ENCODE data around the gene FGGY.
"Not testable (repeated sequence)": the region's sequence is repeated elsewhere in the genome, so short reads cannot be mapped to it uniquely, and the experiment has no call there.

Gene FGGY

DNA sequence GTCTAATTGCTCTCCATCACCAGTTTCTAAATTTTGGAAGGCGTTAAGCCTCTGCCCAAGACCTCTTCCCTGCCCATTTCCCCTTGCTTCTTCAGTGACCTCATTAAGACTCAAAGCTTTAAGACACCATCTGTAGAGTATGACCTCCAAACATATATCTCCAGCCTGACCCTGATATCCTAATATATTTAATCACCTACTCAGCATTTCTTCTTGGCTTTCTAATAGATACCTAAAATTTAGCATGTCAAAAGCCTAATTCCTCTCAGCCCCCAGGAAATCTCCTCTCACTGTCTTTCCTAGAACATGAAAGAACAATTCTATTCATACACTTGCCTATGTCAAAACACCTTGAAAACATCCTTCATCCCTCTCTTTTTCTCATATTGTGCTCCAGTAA is 282.3 kb downstream of the FGGY start:
- no peak for DNase-seq (ENCODE audit: low read depth in 2 of 2)

DNA sequence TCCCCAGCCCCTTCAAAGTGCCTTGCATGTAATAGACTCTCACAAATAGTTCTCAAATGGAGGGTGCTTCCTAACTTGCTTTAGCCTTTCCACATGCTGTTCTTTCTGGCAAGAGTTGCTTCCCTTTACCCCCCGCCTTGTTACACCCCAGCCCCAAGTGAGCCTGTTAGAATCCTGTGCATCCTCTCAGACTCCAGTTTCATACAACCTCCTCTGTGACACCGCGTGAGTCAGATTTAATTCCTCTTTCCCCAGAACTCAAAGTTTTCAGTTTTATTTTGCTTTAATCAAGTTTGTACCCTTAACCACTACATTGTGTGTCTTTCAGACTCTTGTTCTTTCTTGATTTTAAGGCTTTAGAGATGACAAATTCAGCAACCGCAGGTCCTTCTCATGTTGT is 283.4 kb downstream of the FGGY start:
- no peak for DNase-seq (ENCODE audit: low read depth in 2 of 2)

DNA sequence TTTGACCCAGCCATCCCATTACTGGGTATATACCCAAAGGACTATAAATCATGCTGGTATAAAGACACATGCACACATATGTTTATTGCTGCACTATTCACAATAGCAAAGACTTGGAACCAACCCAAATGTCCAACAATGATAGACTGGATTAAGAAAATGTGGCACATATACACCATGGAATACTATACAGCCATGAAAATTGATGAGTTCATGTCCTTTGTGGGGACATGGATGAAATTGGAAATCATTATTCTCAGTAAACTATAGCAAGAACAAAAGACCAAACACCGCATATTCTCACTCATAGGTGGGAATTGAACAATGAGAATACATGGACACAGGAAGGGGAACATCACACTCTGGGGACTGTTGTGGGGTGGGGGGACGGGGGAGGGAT is 295.5 kb downstream of the FGGY start:
- DNase-seq (ENCODE audit: low read depth in 2 of 2) = not testable (repeated sequence)

GRCh38 chr1:59592924-59593323 is 296.0 kb downstream of the FGGY start:
- DNase-seq (ENCODE audit: low read depth in 2 of 2) = no peak

GRCh38 chr1:59593798-59594790 is 297.2 kb downstream of the FGGY start:
- no peak for DNase-seq (ENCODE audit: low read depth in 2 of 2)

- no peak for DNase-seq (ENCODE audit: low read depth in 2 of 2)
These were observed 298.9 kb downstream of the FGGY start for GRCh38 chr1:59595774-59596173.

DNA sequence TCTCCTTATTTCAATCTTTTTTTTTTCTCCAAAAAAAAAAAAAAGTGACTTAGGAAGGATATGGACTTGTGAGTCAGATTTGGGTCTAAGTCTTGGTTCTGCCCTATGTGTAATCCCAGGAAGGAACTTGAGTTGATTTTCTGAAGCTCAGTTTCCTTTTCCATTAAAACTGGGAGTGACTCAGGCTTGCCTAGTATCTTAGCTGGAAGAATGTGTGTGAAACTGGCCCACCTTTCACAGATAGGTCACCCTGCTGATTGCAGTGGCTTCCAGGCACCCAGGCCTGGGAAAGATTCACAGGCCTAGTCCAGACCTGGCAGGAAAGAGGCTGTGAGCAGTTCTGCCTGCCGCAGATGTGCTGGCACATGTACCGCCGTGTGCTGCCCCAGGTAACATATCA is 299.5 kb downstream of the FGGY start:
- no peak for DNase-seq (ENCODE audit: low read depth in 2 of 2)

- DNase-seq (ENCODE audit: low read depth in 2 of 2) = no peak
These were observed 300.1 kb downstream of the FGGY start for GRCh38 chr1:59596956-59597355.

GRCh38 chr1:59597420-59598119 is 300.7 kb downstream of the FGGY start:
- no peak for DNase-seq (ENCODE audit: low read depth in 2 of 2)

DNA sequence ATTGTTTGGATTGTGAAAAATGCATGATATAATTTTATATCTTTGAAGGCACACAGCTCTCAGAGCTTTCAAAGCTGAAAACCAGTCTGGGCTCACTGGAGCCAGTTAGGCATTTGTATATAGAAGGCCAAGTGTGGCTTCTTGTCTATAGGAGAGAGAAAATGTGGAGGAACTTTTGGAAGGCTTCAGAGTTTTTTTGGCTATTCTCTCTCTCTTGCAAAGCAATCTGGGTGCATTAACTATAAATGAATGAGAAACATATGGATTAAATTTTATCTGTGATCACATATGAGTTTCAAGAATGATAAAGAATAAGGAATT is 301.2 kb downstream of the FGGY start:
- no peak for DNase-seq (ENCODE audit: low read depth in 2 of 2)

DNA sequence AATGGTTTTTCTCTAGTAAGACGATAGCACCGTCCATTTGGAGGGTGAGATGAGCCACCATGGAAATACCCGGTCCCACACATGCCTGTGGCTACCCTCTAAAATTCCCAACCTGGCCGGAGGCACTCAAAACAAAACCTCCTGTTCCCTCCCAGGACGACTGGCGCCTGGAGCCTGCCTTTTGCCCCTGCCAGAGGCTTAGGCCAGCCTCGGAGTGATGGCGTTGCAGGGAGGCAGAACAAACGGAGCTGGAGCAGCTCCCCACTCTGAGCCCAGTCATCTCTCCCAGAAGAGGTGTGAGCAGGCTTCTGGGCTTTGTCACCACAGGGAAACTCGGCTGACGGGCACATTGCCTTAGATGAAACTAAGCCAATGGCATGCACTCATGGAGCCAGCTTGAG is 304.1 kb downstream of the FGGY start:
- no peak for DNase-seq (ENCODE audit: low read depth in 2 of 2)

GRCh38 chr1:59601811-59602210 is 304.9 kb downstream of the FGGY start:
- no peak for DNase-seq (ENCODE audit: low read depth in 2 of 2)

- DNase-seq (ENCODE audit: low read depth in 2 of 2) = no peak
These were observed 307.3 kb downstream of the FGGY start for GRCh38 chr1:59604191-59604590.

DNA sequence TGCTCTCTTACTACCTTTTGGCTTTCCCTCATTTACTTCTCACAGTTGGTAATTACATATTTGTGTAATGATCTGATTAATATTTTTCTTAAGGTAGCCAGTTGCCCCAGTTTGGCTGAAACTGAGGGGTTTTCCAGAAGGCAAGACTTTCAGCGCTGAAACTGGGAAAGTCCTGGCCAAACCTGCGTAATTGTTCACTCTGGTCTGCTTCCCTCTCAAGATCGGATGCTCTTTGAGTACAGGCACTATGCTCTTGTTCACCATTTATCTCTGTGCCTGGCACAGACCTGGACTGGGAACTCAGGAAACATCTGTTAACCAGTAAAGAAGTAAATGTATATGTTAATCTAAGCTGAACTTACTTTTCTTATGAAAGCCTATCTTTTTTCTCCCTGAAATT is 308.3 kb downstream of the FGGY start:
- DNase-seq (ENCODE audit: low read depth in 2 of 2) = no peak

GRCh38 chr1:59605761-59606160 is 308.9 kb downstream of the FGGY start:
- no peak for DNase-seq (ENCODE audit: low read depth in 2 of 2)

DNA sequence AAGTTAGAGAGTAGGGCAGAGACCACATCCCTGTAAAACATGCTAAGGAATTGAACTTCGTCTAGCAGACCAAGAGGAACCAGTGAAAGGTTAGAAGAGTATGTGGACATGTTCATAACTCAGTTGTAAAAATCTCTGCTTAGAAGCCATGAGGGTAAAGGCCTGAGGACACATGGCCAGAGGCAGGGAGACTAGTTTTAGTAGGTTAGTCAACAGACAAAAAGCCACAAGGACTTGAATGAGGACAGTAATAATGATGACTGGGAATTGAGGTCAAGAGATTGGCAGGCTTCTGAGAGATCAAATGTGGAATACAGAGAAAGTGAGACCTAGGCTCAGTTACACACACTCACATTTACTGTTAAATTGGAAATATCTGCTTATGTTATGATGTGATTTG is 312.4 kb downstream of the FGGY start:
- DNase-seq (ENCODE audit: low read depth in 2 of 2) = no peak

GRCh38 chr1:59610499-59610898 is 313.6 kb downstream of the FGGY start:
- DNase-seq (ENCODE audit: low read depth in 2 of 2) = not testable (repeated sequence)

- no peak for DNase-seq (ENCODE audit: low read depth in 2 of 2)
These were observed 320.5 kb downstream of the FGGY start for GRCh38 chr1:59617434-59617833.

- no peak for DNase-seq (ENCODE audit: low read depth in 2 of 2)
These were observed 322.7 kb downstream of the FGGY start for GRCh38 chr1:59619557-59619956.

DNA sequence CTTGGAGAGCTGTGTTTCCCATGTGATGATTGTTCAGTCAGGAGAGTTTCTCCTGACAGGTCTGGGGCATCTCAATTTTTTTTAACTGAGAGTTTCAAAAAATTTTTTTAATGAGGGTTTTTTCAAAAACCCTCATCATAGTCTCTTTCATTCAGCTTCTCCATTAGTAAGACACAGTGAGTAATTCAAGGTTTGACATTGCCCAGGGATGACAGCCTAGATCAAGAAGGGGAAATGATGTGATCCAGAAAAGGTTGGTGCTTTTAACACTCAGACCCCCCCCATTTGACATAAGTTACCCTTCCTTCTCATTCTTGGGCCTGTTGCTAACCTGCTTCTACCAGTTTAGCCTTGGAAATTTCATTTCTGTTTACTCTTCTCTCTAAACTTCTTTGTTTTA is 328.5 kb downstream of the FGGY start:
- no peak for DNase-seq (ENCODE audit: low read depth in 2 of 2)

DNA sequence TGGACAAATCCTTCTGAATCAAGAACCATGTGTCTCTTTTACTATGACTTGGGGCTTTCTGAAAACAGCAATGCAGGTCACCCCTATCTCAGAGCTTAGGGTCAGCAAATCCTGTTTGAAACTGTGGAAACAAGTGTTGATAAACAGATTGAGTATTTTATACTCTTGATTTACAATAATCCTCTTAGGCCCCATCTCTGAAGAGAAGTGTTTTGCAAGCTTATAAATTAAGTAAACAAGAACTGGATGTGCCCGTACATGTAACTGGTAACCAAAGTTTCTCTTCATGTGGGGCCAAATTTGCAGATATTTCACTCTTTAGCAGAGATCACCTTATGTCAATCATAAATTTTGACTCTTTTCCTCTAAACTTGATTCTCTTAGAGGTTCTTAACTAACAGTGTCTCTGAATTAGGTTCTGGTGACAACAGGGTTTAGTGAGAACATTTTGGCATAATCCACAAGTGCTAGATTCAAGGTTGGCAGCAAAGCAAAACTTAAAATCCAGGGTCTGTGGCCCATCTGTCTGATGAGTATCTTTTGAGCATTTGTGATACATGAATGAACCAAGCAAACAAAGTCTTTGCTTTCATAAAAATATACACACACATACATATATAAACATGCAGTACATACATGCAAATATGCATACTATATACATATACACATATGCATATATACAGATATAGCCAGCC is 334.8 kb downstream of the FGGY start:
- DNase-seq (ENCODE audit: low read depth in 2 of 2) = no peak

DNA sequence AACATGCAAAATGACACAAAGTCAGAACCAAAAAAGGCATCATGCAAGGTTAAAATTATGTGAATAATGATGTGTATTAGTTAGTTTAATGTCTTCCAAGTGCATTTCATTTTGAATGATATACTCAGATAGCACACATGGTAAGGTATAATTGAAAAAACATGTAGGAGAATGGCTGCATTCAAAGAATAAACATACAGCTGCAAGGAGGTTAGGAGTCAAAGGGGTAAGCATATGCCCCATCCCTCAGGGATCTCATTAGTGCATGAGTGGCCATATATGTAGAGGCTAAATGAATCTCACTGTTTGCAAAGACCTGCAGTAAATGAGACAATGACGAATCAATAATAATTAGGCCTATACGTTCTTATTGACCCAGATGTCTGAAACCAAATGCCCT is 338.2 kb downstream of the FGGY start:
- no peak for DNase-seq (ENCODE audit: low read depth in 2 of 2)

Data from stimulated activated CD4-positive, alpha-beta T cell treated with anti-CD3 and anti-CD28 coated beads, Interleukin-1b, Interleukin-23, amount 100 ng/mL, for 4 hours (primary cell).